Suppressor macrophage treated with lipopolysaccharide for 4 hours (primary cell): Measurements from ENCODE around the gene ADPRM.

Experiments used
- DNase-seq: peaks from one replicate; pipeline ENCODE4 v3.0.0-alpha.2; 2020

ADPRM gene

DNA sequence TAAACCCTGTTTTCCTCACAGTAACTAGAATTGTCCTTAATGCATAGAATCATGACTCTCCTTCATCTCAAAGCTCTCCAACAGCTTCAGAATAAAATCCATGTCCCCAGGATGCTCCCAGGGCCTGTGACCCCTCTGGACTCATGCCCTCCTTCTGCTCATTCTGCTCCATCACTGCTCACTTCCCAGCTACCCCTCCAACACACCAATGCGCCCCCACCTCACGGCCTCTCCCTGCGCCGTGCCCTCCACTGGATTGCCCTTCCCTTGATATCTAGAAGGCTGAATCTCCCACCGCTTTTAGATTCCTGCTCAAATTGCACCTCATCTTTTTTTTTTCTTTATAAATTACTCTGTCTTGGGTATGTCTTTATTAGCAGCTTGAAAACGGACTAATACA, 45.0 kb downstream of the ADPRM start:
- DNase-seq: no peak

DNA sequence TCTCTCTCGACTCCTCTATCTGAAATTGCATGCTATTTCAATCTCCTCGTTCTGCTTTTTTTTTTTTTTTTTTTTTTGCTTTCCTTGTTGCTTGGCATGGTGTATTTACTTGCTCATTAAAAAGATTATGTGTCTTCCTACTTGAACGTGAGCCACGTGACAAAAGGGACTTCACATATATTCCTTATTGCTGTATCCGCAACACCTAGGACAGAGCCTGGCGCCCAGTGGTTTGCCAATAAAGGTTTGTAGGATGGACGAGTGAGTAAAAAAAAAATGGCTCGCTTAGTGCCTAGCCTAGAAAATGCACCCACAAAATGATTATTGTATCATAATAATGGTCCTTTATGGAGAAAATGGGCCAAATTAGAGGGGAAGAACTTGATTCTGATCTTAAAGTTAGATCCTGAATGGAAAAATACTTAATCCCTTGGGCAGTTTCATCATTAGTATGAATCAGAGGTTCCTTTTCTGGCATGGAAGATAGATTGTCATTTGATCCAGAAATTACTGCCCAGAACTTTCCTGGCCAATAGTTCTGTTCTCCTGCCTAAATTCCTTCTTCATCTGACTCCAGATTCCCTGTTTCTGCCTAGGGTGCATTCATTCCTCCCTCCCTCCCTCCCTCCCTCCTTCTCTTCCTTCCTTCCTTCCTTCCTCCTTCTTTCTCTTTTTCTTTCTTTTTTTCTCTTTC, 46.1 kb downstream of the ADPRM start:
- DNase-seq: no peak

DNA sequence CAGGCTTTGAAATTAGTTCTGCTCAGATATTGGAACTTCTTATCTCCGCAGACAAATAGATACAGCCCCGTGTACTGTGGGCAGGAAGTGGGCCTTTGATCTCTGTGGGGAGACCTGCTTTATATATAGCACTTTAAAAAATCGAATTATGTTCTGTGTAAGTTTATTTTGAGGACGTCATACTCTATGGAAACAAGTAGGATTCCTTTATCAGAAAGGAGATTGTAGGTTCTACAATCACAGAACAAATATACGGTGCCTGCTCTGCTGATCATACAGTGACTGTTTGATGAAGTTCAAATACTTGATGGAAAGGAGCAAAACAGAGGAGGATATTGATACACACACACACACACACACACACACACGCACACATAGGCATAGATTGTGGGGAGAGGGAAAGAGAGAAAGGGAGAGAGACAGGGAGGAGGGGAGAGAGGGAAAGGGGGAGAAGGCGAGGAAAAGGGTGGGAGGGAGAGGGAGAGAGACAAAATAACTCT, 47.2 kb downstream of the ADPRM start:
- DNase-seq: no peak

DNA sequence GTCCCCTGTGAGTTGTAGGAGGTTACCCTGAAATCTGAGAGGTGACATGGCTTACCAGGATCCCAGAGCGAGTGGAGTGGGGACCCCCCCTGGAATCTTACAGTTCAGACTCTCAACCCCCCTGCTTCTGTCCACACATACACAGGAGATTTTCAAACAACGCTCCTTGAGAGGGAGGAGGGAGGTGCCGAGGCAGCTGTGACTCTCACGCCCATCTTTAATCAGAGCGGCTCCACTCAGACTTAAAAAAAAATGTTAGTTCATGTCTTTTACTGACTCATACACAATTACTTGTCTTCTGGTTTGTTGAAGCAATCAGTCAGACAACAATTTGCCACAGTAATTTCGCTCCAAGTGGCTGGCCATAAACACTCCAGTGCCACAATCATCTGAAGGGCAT, 47.8 kb downstream of the ADPRM start:
- no peak for DNase-seq

DNA sequence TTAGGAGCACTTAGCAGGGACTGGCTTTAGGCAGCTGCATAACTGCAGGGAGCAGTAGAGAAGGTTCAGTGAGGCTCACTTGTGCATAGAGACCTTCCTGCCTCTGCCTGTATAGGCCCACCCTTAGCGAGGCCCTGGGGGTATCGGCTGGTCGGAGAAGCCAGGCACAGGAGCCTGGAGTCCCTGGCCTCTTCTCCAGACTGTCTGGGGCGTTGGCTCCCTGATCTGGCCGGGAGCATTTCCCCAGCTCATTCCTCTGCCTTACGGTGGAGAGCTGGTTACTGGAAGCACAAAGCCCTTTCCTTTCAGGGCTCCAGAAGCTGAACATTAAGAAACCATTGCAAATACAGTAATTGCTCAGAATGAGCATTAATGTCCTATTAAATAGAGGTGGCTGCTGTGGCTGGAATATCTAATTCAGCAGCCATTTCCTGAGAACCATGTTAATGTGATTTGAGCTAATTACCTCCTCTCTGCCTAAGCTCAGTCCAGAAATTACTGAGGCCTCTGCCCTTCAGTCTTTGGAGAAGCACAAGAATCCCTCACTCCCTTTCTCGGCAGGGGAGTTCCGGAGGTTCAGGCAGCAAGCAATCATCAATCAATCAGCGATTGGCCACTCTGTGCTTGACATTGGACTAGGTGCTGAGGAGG, 51.3 kb downstream of the ADPRM start:
- no peak for DNase-seq

DNA sequence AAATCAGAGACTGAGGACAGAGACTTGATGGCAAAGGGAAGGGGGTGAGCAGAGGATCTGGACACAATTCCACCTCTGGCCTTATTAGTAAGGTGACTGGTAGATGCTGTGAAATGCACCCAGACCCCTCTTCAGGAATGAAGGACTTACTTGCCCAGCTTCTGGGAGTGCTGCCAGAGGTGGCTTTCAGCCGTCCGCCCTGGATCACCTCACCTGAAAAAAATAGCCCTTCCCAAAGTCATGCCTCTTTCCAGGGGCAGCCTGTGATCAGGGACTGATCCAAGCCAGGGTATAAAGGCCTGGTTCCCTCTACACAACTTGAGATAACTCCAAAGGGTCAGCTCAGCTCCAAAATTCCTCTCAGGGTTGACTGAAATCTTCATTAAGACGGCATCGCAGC, 52.8 kb downstream of the ADPRM start:
- DNase-seq: no peak

DNA sequence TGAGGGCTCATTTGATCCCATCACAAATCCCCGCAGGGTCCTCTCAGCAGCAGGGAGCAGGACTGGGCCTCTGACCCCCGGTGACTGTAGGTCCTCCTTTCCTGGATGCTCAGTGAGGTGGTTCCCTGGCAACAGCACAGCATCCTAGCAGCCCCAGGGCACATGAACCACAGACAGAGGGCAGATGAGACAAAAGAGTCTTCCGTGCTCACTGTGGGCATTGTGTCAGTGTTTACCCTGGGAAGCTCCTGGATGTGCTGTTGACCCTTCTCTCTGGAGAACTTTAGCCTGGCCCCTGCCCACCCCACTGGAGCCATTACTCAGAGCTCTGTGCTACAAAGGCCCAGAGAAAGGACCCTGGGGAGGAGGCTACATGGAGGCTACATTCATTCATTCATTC, 54.2 kb downstream of the ADPRM start:
- no peak for DNase-seq

DNA sequence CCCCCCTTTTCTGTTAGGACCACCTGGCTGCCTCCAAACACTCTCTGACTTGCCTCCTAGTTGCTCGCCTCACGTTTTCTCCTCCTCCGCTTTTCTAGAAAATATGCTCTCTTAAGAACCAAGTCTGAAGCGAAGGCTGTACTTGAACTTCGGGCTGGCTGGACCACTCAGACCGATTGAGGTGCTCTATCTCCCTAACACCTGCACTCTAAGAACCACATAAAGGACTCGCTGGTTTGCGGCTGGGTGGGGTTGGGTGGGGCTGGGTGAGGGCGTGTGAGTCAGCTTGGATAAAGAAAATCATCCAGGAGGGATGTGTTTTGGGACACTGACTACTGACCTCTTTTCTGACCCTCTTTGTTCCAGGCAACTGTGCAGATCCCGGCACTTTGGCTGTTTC, 55.3 kb downstream of the ADPRM start:
- DNase-seq: no peak

DNA sequence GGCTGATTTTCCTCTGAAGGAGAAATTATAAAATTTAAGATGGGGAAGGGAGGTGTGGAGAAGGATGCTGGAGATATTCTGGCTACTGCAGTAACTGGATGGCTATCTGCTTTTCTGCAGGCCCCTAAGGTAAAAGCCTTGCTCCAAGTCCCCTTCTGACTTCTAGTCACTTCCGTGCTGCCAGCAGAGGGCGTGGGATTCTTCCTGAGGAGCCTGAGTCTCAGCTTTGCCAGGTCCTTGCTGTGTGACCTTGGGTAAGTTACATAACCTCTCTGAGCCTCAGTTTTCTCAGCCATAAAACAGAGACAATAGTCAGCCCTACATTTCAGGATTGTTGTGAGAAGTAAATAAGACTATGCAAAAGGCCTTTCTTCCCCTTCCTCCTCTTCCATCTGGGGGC, 56.7 kb downstream of the ADPRM start:
- peak; percentile 9 for DNase-seq

DNA sequence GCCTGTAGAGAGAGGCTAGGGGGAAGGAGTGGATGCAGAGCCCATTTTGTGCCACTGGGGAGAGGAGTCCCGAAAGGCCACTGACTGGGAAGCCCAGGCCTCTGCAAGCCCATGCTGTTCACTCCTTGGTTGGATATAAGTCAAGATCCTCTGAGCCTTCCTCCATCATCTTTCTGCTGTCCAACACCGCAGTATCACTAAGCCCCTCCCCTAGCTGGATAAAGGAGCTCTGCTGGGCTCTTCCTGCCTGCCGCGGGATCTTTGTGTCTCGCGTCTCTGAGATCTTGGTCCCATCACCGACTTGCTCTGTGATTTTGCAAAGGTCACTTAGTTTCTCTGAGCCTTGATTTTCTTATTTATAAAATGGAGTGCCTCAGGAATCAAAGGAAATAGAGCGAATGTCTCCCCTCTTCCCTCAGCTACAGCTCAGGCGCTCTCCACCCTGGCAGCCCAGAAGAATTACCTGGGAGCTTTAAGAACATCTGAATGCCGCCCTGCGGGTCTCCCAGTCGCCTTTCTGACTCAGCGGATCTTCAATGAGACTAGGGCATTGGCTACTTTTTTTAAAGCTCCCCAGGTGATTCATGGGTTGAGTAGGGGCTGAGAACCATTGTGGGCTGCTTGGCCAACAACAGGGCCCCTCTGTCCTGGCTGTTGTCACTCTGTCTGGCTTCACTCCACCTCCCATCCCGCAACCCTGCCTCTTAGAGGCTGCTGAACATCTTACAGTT, 57.6 kb downstream of the ADPRM start:
- no peak for DNase-seq

DNA sequence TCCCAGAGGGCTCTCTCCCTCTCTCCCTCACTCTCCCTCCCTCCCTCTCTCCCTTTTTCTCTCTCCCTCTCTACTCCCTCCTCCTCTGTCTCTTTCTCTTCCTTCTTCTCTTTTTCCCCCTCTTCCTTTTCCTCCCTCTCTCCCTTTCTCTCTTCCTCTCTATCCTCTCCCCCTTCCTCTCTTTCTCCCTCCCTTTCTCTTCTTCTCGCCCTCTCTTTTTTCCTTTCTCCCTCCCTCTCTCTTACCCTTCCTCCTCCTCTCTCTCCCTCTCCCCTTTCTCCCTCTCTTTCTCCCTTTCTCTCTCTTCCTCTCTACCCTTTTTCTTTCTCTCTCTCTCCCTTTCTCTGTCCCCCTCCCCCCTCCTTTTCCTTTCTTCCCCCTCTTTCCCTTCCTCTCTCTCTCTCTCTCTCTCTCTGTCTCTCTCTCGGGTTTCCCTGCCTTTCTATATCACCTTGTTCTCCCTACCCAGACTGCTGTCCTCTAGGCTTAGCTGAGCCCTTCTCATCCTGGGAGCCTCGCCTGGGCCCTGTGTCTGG, 58.3 kb downstream of the ADPRM start:
- no peak for DNase-seq

DNA sequence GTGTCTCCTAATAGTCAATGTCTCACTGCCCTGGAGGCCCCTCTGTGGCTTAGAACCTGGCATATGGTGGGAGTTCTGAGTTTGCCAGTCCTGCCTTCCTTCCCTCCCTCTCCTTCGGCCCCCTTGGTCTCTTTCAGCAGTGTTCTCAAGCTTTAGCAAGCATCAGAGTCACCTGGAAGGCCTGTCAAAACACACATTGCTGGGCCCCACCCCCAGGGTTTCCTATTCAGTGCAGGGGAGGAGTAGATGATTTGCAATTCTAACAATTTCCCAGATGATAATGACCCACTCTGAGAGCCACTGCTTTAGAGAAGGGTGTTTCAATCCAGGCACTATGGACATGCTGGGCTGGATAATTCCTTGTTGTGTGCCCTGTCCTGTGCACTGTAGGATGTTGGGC, 58.8 kb downstream of the ADPRM start:
- no peak for DNase-seq

DNA sequence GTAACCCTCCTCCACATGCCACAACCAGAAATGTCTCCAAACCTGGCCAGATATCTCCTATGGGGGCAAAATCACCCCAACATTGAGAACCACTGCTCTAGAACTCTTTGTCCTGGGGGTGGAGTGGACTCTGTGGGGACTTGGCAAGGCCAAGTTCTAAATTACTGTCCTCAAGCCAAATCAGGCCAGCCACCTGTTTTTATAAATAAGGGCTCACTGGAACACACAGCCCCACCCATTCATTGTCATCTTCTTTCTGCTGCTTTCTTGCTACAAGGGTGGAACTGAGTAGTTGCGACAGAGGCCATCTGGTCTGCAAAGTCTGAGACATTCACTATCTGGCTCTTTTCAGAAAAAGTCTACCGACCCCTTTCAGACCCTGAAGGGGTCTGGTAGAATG, 59.2 kb downstream of the ADPRM start:
- DNase-seq: no peak

DNA sequence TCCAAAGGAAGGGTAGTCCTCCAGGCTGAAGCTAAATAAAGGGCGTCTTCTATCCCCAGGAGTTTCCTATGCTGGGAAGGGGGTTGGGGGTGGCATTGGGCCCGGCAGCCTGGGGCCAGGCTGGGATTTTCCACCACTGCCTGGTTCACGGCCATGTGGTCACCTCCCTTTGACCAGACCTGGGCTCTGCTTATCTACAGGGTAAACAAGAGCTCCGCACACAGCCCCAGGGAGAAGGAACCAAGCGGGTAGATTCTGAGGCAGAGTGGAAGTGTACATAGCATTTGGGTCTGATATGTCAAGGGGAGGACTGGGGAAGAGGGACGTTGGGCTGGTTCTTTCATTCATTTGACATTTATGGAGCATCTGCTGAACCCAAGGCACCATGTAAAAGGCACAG, 59.7 kb downstream of the ADPRM start:
- no peak for DNase-seq

DNA sequence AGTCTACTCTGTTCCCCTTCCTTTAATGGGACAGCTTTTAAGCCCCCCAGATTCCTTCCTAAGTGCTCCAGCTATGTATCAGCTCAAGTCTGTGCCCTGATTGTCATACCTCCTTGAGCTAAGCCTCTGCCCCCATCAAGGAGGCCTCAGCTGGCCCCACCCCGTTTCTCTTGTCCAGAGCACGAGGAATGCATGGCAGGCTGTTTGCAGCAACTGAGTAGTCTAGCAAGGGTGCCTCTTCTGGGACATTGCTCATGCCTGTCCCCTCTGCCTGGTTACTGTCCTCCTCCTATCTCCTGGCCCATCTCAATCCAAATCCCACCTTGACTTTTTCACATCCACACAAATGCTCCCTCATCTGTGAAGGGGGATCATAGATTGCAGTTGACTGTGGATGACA, 60.3 kb downstream of the ADPRM start:
- no peak for DNase-seq

DNA sequence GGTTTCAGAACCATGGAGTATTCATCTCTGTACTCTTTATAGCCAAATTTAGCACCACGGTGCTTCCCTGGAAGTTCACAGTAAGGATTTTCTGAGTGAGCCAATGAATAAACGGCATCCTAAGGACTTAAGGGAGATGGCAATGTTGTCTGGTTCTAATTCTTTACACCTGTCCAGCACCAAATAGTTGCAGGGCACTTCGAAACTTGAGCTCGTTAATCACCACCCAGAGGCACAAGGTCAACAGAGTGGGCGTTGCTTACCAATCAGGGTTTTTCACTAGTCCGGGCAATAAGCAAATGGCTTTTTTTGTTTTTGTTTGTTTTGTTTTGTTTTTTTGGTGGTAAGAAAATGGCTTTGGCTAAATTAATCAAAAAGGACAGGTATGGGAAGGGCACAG, 60.7 kb downstream of the ADPRM start:
- no peak for DNase-seq
